ENCODE measurements around the gene FAF1.

FAF1 gene

DNA sequence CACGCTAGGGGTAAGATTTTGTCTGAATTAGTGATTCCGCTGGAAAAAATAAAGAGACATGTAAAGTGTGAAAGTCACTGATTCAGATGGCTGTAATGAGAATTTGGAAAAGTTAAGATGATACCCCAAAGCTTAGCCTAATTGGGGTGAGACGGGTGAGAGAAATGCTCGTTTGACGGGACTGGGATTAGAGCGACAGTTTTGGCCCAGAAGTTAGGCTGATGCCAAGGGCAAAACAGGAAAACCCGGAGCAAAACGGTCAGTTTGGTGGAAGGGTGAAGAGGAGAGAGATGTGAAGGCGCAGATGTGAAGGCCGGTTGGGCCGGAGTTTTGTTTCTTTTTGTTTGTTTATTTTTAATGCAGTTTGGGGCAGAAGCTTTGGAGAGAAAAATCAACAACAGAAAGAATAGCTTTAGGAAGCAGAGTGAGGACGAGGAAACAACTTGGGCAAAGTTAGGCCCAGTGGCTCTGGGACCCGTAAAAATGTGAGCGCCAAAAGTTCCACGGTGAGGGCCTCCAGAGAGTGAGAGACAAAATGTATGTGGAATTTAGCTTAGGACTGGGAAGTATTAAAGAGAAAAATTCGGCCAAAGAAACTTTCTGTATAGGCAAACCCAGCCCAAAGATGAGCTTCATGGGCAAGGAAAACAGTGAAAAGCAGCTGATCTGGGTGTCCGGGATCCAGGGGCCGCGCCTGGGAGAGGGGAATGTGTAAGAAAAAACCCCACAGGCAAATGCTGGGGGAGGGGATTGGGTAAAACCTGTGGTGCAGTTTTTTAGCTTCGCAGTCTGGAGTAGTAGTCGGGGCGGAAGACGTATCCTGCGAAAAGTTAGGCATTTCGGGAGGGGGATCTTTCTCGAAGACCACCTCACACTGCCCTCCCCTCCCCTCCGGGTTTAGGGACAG is 538.0 kb downstream of the FAF1 start:
- H3K27me3 Mint-ChIP-seq (ENCODE audit: low read depth, poor library complexity) = peaks cover 97% of the 10 kb centered on the region
- H3K27ac Mint-ChIP-seq = no peak overlapping the region
- H3K4me1 Mint-ChIP-seq = peaks cover 35% of the 10 kb centered on the region
- TF ChIP-seq, protein P1, sequence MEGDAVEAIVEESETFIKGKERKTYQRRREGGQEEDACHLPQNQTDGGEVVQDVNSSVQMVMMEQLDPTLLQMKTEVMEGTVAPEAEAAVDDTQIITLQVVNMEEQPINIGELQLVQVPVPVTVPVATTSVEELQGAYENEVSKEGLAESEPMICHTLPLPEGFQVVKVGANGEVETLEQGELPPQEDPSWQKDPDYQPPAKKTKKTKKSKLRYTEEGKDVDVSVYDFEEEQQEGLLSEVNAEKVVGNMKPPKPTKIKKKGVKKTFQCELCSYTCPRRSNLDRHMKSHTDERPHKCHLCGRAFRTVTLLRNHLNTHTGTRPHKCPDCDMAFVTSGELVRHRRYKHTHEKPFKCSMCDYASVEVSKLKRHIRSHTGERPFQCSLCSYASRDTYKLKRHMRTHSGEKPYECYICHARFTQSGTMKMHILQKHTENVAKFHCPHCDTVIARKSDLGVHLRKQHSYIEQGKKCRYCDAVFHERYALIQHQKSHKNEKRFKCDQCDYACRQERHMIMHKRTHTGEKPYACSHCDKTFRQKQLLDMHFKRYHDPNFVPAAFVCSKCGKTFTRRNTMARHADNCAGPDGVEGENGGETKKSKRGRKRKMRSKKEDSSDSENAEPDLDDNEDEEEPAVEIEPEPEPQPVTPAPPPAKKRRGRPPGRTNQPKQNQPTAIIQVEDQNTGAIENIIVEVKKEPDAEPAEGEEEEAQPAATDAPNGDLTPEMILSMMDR (IDR thresholded peaks at IDR 0.05) = no peak
- no peak for DNase-seq
- no peaks in the 10 kb centered on the region for H3K36me3 Mint-ChIP-seq (ENCODE audit: low read depth)
- H3K9me3 Mint-ChIP-seq = peaks cover 10% of the 10 kb centered on the region
- no peak overlapping the region for H3K4me3 Mint-ChIP-seq

DNA sequence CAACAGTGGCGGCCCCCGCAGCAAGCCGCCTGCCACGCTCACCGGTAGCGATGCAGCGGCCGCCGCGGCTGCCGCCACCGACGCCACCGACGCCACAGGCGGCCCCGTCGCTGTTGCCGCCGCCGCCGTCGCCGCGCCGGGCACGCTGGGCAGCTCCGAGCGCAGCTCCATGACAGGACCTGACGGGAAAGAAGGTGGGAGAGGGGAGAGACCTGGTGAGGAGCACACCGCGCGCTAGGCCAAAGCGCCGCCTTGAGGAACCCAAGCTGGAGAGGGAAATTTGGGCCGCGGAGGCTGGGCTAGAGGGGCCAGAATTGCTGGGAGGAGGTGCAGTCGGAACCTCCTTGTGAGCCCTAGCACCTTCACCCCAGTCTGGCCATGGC is 538.7 kb downstream of the FAF1 start:
- H3K9me3 Mint-ChIP-seq = peaks cover 10% of the 10 kb centered on the region
- peaks cover 97% of the 10 kb centered on the region for H3K27me3 Mint-ChIP-seq (ENCODE audit: low read depth, poor library complexity)
- H3K36me3 Mint-ChIP-seq (ENCODE audit: low read depth) = no peaks in the 10 kb centered on the region
- H3K27ac Mint-ChIP-seq = no peak overlapping the region
- TF ChIP-seq, protein P1 (IDR thresholded peaks at IDR 0.05) = no peak
- H3K4me3 Mint-ChIP-seq = no peak overlapping the region
- peak; percentile 30 for DNase-seq
- H3K4me1 Mint-ChIP-seq = peaks cover 42% of the 10 kb centered on the region

DNA sequence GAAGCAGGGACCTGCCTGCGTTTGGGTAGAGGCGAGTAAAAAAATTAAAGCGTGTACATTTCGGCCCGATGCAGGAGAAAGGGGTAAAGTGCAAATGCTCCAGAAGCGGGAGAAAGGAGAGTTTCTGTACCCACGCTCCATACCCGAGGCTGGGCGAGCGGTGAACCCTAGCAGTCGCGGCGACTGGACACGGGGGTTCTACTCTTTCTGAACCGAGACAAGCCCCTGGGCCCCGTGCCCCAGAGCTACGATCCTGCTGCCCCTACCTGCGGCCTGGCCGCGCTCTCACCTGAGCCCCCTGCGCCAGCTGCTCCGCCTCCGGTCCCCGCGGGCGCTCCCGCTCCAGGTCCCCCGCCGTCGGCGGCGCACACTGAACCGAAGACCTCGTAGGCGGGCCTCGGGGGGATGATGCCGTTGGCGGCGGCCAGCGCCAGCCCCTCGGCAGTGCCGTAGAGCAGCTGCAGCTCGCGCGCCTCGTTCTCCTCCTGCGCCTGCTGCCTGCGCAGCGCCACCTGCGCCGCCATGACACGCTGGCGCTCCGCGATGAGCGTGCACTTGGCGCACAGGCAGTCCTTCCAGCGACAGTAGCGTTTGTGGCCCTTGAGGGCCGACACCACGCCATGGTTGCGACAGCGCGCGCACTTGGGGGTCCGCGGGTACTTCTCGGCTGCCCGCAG is 539.2 kb downstream of the FAF1 start:
- H3K27ac Mint-ChIP-seq = no peak overlapping the region
- DNase-seq = peak; percentile 54
- TF ChIP-seq, protein P1 (IDR thresholded peaks at IDR 0.05) = no peak

DNA sequence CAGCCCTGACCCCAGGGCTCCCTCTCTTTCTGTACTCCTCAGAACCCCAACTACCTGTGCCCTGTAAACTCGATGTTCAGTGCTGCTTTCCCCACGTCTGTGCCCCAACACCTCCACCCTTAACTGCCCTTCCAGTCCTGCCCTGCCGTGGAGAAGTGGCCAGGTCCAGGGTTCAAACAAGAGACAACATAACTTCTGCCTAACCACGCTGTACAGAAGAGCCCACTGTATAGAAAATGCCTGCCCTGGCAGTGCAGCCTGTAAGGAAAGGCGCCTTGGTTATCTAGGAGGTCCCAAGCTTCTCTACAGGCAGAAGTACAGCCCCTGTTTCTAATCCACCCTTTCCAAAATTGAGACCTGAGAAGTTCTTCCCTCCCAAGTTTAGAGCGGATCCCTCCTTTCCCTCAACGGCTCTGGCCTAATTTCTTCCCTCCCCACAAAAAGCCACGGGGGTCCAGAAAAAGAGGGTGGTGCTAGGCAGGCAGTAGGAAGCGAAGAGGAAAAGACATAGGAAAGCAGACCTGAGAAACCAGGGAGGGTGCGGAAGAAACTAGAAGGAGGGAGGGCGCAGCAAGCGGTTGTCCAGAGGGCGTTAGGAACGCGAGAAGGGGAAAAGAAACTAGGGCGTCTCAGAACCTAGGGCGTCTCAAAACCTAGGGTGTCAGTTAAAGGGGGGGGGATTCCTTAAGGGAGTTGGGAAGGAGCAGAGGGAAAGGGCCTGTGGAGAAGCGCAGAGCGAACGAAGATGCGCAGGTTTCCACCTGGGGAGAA is 540.0 kb downstream of the FAF1 start:
- Mint-ChIP-seq H3K27ac (no peak overlapping the region), H3K4me3 (peak overlapping the region; percentile 31), H3K36me3 (ENCODE audit: low read depth) (no peaks in the 10 kb centered on the region), H3K9me3 (peaks cover 10% of the 10 kb centered on the region), H3K4me1 (peaks cover 43% of the 10 kb centered on the region), H3K27me3 (ENCODE audit: low read depth, poor library complexity) (peaks cover 97% of the 10 kb centered on the region)
- DNase-seq = no peak
- TF ChIP-seq, protein P1 (IDR thresholded peaks at IDR 0.05) = no peak

More for the DNA sequence above, 539.2 kb downstream of the FAF1 start:
- Mint-ChIP-seq H3K36me3 (ENCODE audit: low read depth) (no peaks in the 10 kb centered on the region), H3K4me3 (peak overlapping the region; percentile 31), H3K4me1 (peaks cover 43% of the 10 kb centered on the region), H3K9me3 (peaks cover 10% of the 10 kb centered on the region), H3K27me3 (ENCODE audit: low read depth, poor library complexity) (peaks cover 97% of the 10 kb centered on the region)

DNA sequence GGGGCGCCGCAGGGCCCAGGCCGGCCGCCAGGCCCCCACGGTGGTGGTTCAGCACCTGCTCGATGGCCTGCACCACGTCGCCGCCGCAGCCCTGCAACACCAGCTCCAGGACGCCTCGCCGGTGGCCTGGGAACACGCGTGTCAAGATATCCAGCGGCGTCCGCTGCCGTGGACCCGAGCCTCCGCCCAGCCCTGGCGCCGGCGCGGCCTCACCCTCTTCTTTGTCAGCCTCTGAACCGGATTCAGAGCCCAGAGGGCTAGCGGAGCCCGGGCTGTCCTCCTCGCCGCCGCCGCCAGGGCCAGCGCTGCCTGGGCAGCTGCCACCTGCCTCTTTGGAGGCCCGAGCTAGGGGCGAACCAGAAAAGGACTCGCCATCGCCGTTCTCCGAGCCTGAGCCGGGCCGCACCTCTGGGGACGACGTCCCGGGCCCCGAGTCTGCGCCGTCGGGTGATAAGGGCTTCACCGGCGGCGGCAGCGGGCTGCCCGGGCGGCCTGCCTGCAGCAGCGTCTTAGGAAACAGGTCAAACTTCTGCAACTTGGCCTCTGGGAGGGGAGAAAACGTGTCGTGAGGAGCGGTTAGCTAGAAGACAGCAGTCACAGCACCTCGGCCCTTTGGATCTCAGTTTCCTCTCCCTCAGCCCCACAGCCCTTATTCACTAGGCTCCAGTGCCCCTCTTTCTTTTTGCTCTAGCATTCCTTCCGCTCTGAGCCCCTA is 540.7 kb downstream of the FAF1 start:
- H3K4me1 Mint-ChIP-seq = peaks cover 37% of the 10 kb centered on the region
- H3K9me3 Mint-ChIP-seq = peaks cover 9% of the 10 kb centered on the region
- H3K27me3 Mint-ChIP-seq (ENCODE audit: low read depth, poor library complexity) = peaks cover 97% of the 10 kb centered on the region
- H3K27ac Mint-ChIP-seq = no peak overlapping the region
- no peaks in the 10 kb centered on the region for H3K36me3 Mint-ChIP-seq (ENCODE audit: low read depth)
- TF ChIP-seq, protein P1 (IDR thresholded peaks at IDR 0.05) = peak; percentile 18
- H3K4me3 Mint-ChIP-seq = peak overlapping the region; percentile 4
- DNase-seq = peak; percentile 45
